NCI-H774 (cell line): ENCODE results near the gene PAX8.

Experiments used
- DNase-seq: peaks from one replicate; lab custom pipeline; 2025; lab: John Stamatoyannopoulos, UW

PAX8 gene

DNA sequence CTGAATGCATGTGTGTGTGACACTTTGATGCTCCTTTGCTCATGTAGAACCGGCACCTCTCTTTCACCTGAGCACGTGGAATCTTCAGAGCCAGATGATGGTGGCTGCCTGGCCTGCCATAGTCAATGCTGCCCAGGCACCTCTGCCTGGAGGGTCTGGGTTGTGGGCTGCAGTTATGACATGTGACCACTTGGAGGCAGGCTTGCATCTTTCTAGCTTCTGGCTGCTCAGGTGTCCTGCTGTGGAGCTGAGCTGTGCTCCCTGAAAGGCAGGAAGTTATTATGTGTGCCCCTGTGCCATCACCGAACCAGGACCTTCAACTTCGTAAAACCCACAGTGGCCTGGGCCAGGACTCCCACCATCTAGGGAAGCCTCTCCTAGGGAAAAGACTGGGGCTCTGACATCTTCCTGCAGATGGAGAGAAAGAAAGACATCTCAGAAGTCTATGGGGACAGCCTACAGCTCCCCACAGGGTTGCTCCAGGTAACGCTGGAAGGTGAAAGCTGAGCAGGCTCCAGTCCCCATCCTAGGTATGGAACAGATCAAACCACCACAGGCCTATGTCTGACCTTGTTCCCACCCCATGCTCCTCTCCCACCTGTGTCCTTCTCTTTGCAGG, 74.7 kb downstream of the PAX8 start:
- peak; percentile 54 for DNase-seq

- DNase-seq = no peak
Observed at GRCh38 chr2:113203217-113203530, 75.5 kb downstream of the PAX8 start.

GRCh38 chr2:113202305-113203216, 76.2 kb downstream of the PAX8 start:
- DNase-seq = no peak

GRCh38 chr2:113201496-113202304, 77.0 kb downstream of the PAX8 start:
- no peak for DNase-seq

GRCh38 chr2:113200736-113201490, 77.8 kb downstream of the PAX8 start:
- DNase-seq = no peak

DNA sequence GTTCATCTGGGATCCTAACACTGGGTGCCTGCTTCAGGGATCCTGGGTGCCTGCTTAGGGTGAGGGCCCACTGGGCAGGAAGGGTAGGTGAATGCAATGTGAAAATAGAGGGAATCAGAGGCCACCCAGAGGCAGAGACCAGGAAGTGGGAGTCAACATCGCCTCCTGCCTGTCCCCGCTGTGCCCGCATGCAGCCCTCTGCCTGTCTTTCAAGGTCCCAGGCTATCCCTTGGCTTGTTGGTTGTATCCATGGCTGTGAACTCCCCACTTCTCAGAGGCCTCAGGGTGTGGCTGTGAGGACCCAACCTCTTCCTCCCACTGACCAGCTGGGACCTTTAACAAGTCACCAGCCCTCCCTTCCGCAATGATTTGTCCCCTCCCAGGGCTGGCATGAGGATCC, 78.5 kb downstream of the PAX8 start:
- no peak for DNase-seq

GRCh38 chr2:113198790-113199612, 79.7 kb downstream of the PAX8 start:
- DNase-seq = peak; percentile 83

- no peak for DNase-seq
Observed at GRCh38 chr2:113198048-113198789, 80.5 kb downstream of the PAX8 start.

- no peak for DNase-seq
Observed at GRCh38 chr2:113197347-113198047, 81.2 kb downstream of the PAX8 start.

- DNase-seq = no peak
Observed at GRCh38 chr2:113196839-113197238, 81.9 kb downstream of the PAX8 start.

GRCh38 chr2:113195923-113196501, 82.7 kb downstream of the PAX8 start:
- no peak for DNase-seq

DNA sequence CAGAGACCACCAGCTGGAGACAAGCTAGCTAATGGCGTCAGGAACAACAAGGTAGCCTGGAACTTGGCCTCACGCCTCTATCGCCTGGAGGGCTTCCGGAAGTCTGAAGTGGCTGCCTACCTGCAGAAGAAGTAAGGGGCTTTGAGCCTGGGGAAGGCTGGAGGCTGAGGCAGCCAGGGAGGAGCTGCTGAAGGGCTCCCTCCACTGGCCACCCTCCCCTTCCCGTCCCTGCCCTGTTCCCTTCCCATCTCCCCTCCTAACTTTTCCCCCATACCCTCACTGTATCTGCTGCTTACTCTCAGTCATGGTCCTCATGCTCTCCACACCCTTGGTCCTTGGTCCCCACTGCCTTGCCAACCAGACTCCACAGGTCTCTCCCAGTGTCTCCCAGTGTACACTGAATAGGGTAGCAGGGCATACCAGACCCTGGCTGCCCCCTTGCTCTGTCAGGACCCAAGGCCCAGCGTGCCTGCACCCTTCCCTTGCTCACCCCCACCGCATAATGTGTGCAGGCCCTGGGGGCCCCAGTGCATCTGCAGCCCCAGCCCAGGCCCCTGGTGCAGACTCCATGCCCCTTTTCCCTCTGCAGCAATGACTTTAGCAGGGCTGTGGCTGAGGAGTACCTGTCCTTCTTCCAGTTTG, 86.1 kb downstream of the PAX8 start:
- DNase-seq = no peak

DNA sequence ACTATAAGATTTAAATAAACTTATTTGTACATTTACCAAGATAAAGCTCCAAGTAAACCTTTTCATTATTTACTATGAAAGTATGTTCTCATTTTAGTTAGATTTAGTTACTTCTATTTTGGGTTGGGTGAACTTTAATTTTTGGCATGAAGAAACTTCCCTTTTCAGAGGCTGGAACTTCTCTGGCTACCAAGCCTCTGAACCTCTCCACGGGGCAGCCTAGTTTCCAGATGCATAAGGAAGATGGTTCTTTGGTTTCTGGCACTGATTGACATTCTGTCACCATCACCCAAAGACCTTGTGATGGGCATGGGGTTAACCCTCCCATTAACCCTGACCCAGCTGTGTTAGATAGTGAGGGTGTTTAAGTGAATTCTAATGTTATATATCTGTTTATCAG, 87.8 kb downstream of the PAX8 start:
- DNase-seq = no peak

DNA sequence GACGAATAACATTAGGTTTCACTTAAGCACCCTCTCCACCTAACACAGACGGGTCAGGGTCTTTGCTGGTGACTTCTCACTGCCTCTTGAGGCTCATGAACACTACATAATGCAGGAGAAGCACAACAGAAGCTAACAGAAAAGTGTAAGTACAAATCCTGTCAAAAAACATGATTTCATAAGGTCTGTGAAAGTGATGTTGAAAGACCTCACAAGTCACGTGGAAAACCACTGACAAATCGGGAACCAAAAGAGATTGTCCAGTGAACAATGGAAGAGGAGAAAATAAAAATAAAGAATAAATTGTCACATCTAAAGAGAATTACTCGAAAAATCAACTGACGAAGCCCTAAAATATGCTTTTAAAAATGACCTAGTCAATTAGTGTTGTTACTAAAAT, 91.0 kb downstream of the PAX8 start:
- DNase-seq = no peak

GRCh38 chr2:113186433-113186796, 92.3 kb downstream of the PAX8 start:
- DNase-seq = no peak

DNA sequence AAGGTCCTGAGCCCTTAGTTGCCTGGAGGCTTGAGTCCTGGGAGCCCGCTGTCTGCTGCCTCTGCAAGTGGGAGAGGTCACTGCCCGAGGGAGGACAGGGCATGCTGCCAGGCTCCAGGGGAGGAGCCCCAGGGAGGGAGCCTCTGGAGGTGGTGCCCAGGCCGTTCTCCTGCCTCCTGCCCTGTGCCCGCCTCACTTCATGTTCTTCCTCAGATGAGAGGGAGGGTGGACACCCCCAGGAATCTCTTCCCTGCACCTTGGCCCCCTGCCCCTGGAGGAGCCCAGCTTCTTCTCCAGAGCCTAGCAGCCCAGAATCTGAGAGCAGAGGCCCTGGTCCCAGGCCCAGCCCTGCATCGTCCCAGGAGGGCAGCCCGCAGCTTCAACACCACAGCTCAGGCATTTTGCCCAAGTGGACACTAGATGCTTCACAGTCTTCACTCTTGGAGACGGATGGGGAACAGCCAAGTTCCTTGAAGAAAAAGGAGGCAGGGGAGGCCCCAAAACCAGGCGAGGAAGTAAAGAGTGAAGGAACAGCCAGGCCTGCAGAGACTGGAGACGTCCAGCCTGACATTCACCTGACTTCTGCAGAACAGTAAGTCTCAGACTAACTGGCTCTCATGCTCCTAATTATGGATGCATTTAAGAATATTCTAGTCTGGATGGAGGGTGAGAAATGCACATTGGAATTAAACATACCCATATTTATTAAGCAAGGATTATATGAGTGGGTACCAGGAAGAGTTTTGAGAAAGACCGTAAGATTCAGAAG, 92.9 kb downstream of the PAX8 start:
- DNase-seq = no peak

GRCh38 chr2:113184531-113185230, 94.0 kb downstream of the PAX8 start:
- no peak for DNase-seq

DNA sequence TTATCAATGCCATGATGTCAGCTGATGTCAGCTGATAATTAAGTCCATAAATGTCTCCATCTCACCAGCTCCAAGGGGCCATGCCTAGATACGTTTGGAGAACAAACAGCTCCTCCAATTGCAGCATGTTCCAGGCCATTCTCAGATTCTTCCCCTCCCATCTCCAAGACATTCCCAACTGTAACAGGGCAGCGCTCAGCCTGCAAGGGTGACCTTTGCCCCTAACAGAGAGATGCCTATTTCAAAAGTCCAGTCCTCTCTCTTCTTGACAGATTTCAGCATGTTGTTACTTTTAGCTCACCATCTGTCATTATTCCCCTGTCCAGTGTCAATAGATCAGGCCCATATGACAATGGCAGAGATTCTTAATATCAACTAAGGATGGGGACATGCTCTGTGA, 95.0 kb downstream of the PAX8 start:
- no peak for DNase-seq
